Measurements from ENCODE around the gene RBBP6.
"Not testable (repeated sequence)": the region's sequence is repeated elsewhere in the genome, so short reads cannot be mapped to it uniquely, and the experiment has no call there.

The RBBP6 gene

GRCh38 chr16:24539295-24539849, at the start of gene RBBP6:
Gene RBBP6 (plus strand): TSS chr16:24539566. CDS start chr16:24540627, 1,061 bp downstream.
- DNase-seq = peak; percentile 92 to 98 (median 97)

- no peak for DNase-seq
Observed at GRCh38 chr16:24490866-24491265, 48.5 kb upstream of the RBBP6 start.

GRCh38 chr16:24491731-24492130, 47.6 kb upstream of the RBBP6 start:
- DNase-seq = no peak

- no peak for DNase-seq
Observed at GRCh38 chr16:24493821-24494220, 45.5 kb upstream of the RBBP6 start.

- not testable (repeated sequence) for DNase-seq
Observed at GRCh38 chr16:24495207-24495606, 44.2 kb upstream of the RBBP6 start.

GRCh38 chr16:24497440-24497839, 41.9 kb upstream of the RBBP6 start:
- DNase-seq = no peak

GRCh38 chr16:24499193-24499814, 40.1 kb upstream of the RBBP6 start:
- DNase-seq = peak in 1 of 3 experiments; percentile 21

- peak; percentile 26 to 76 (median 34) for DNase-seq
Observed at GRCh38 chr16:24504472-24505345, 34.7 kb upstream of the RBBP6 start.

- no peak for DNase-seq
Observed at GRCh38 chr16:24505959-24506358, 33.4 kb upstream of the RBBP6 start.

- no peak for DNase-seq
Observed at GRCh38 chr16:24507959-24508480, 31.3 kb upstream of the RBBP6 start.

GRCh38 chr16:24508614-24509013, 30.8 kb upstream of the RBBP6 start:
- no peak for DNase-seq

- DNase-seq = no peak
Observed at GRCh38 chr16:24509536-24509935, 29.8 kb upstream of the RBBP6 start.

GRCh38 chr16:24511174-24511573, 28.2 kb upstream of the RBBP6 start:
- DNase-seq = no peak

- DNase-seq = no peak
Observed at GRCh38 chr16:24511792-24512191, 27.6 kb upstream of the RBBP6 start.

- DNase-seq = no peak
Observed at GRCh38 chr16:24514096-24514495, 25.3 kb upstream of the RBBP6 start.

GRCh38 chr16:24515186-24515585, 24.2 kb upstream of the RBBP6 start:
- no peak for DNase-seq

GRCh38 chr16:24516900-24517669, 22.3 kb upstream of the RBBP6 start:
- DNase-seq = peak; percentile 74 to 92 (median 78)

GRCh38 chr16:24518498-24518897, 20.9 kb upstream of the RBBP6 start:
- no peak for DNase-seq

- DNase-seq = no peak
Observed at GRCh38 chr16:24520983-24521382, 18.4 kb upstream of the RBBP6 start.

GRCh38 chr16:24522751-24523150, 16.6 kb upstream of the RBBP6 start:
- DNase-seq = no peak

- DNase-seq = no peak
Observed at GRCh38 chr16:24523569-24523968, 15.8 kb upstream of the RBBP6 start.

- DNase-seq = peak in 1 of 3 experiments; percentile 6
Observed at GRCh38 chr16:24524855-24525677, 14.3 kb upstream of the RBBP6 start.

All from NCI-H1417 (cell line).